Cardiac fibroblast (primary cell): ENCODE results near the gene SOBP.

Experiments
- DNase-seq, 2 donors: peaks; one replicate each; pipeline versions ENCODE4 v3.0.0 to v3.0.0-alpha.2; 2010; ENCODE audit warnings: low read depth in 2 of 2
- H3K4me3 ChIP-seq, 2 donors: replicated peaks in 1 of 2; 1 replicate in 1 of 2; 2 replicates in 1 of 2; pipeline ENCODE4 v1.5.1; 2011; ENCODE audit warnings: low read depth in 2 of 2, low read length in 2 of 2, mild to moderate bottlenecking in 2 of 2, moderate library complexity in 1 of 2
- TF ChIP-seq, protein P1 (sequence below): IDR thresholded peaks from one replicate; pipeline ENCODE4 v1.5.1; 2011; ENCODE audit warnings: low read depth, mild to moderate bottlenecking, low read length, inconsistent platforms

The SOBP gene

GRCh38 chr6:107618672-107619071 is 128.8 kb downstream of the SOBP start:
- no peak for DNase-seq
- TF ChIP-seq, protein P1, sequence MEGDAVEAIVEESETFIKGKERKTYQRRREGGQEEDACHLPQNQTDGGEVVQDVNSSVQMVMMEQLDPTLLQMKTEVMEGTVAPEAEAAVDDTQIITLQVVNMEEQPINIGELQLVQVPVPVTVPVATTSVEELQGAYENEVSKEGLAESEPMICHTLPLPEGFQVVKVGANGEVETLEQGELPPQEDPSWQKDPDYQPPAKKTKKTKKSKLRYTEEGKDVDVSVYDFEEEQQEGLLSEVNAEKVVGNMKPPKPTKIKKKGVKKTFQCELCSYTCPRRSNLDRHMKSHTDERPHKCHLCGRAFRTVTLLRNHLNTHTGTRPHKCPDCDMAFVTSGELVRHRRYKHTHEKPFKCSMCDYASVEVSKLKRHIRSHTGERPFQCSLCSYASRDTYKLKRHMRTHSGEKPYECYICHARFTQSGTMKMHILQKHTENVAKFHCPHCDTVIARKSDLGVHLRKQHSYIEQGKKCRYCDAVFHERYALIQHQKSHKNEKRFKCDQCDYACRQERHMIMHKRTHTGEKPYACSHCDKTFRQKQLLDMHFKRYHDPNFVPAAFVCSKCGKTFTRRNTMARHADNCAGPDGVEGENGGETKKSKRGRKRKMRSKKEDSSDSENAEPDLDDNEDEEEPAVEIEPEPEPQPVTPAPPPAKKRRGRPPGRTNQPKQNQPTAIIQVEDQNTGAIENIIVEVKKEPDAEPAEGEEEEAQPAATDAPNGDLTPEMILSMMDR, result no peak
- H3K4me3 ChIP-seq, result no peak overlapping the region

- peak; percentile 21 to 30 for DNase-seq
- TF ChIP-seq, protein P1, result no peak
- no peak overlapping the region for H3K4me3 ChIP-seq
These were observed 130.8 kb downstream of the SOBP start for GRCh38 chr6:107620732-107621131.

DNA sequence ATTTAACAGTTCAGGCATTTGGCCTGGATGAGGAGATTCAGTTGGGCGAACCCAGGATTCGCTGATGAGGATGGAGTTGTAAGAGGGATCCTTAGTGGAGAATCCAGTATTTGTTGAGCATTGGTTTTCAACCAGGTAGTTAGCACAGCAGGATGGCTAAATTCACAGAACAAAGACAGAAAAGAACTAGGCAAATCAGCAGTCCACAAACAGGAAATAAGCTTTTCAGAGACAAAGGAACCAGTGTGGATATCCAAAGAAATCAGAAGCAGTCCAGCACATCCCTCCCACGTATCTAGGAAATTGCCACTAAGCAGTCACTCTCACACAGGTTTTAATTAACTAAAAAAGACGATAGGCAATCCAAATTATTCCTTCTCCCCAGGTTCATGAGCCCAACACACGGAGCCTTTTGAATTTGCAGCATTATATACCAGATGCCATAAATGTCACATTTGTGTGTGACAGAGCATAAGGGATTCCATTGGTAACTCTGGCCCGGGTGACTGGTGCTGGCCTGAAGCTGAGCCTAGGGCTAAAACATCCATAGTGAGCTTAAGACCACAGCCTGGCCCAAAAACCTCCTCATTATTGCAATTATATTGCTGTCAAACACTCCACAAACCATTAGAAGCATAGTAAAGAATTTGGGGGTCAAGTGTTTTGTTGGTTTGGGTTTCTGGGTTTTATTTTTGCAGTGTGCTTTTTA is 131.5 kb downstream of the SOBP start:
- no peak overlapping the region for H3K4me3 ChIP-seq
- no peak for DNase-seq
- TF ChIP-seq, protein P1, result no peak

GRCh38 chr6:107622269-107622668 is 132.4 kb downstream of the SOBP start:
- TF ChIP-seq, protein P1, result no peak
- DNase-seq, result no peak
- no peak overlapping the region for H3K4me3 ChIP-seq

DNA sequence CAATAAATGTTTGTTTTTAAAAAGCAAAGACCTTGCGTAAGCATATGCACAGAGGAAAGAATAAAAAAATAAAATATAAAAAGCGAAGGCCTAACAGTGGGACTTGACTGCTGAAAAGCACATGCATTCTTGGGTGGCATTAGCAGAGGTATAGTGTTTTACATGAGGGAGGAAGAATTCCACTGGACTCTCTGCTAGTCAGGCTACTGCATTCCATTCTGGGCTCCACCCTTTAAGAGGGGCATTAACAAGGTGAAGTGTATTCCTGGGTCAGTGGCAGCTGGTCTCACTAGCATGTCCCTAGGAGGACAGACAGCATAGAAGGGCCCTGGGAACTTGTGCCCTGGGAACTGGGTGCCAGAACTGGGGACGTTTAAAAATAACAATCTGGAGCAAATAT is 134.1 kb downstream of the SOBP start:
- DNase-seq, result no peak
- no peak overlapping the region for H3K4me3 ChIP-seq
- TF ChIP-seq, protein P1, result no peak

DNA sequence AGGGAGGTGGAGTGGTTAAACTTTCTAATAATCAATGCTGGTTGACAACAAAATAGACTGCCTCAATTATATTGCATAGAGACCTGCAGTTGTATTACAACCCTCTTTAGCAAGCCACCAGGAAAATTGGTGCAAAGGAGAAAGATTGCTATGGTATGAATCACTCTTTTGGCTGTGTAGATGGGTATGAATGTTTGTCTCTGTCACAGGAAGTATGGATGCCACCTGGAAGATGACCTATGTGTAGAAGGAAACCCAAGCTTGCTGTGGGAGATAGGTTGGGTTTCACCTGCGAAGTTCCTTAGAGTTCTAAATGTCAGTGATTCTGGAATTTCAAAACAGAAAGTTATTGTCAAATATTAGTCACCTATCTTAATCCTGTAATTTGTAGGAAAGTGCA is 134.6 kb downstream of the SOBP start:
- TF ChIP-seq, protein P1, result no peak
- no peak overlapping the region for H3K4me3 ChIP-seq
- peak in 1 of 2 donors; percentile 45 for DNase-seq

- H3K4me3 ChIP-seq, result no peak overlapping the region
- TF ChIP-seq, protein P1, result no peak
- DNase-seq, result no peak
These were observed 135.3 kb downstream of the SOBP start for GRCh38 chr6:107625264-107625663.
